ENCODE measurements around the gene SV2B.

Gene SV2B

DNA sequence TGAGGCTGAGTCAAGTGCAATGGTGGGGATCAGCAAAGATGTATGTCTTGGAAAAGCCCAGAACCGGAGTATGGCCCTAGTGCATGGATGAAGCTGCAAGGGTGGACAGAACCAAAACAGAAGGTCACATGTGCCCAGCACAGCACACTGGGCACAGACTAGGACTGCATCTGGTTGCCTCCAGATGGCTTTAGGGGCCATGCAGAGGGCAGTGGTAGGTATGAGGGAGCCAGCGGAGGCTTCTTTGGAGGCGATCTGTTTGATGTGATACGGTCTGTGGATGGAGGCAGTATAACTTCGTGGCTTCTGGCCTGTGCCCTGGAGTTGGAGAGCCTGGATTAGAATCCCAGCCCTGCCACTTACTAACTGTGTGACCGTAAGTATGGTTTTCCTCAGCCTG lies 29.4 kb downstream of the SV2B start:
- TF ChIP-seq, protein P1, sequence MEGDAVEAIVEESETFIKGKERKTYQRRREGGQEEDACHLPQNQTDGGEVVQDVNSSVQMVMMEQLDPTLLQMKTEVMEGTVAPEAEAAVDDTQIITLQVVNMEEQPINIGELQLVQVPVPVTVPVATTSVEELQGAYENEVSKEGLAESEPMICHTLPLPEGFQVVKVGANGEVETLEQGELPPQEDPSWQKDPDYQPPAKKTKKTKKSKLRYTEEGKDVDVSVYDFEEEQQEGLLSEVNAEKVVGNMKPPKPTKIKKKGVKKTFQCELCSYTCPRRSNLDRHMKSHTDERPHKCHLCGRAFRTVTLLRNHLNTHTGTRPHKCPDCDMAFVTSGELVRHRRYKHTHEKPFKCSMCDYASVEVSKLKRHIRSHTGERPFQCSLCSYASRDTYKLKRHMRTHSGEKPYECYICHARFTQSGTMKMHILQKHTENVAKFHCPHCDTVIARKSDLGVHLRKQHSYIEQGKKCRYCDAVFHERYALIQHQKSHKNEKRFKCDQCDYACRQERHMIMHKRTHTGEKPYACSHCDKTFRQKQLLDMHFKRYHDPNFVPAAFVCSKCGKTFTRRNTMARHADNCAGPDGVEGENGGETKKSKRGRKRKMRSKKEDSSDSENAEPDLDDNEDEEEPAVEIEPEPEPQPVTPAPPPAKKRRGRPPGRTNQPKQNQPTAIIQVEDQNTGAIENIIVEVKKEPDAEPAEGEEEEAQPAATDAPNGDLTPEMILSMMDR (IDR thresholded peaks at IDR 0.05): no peak

GRCh38 chr15:91132079-91132478 lies 32.0 kb downstream of the SV2B start:
- TF ChIP-seq, protein P1 (IDR thresholded peaks at IDR 0.05): no peak

DNA sequence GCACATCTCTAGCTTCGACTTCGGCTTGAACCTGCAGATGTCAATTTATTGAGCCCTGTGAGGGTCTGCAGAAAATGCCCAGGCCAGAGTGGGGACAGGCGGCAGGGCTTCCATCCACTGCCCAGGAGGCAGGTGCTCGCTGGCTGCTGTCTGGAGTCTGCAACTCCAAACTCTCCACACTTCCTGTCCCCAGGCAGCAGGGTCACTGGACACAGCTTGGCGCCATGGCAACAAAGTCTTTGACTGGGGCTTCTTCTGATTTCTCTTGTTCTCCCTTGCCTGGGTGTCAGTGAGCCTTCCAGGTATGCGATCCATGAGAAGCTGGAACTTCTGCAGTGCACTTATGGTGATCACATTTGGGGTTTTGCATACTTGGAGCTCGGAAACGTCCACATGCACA lies 33.5 kb downstream of the SV2B start:
- TF ChIP-seq, protein P1 (IDR thresholded peaks at IDR 0.05): no peak

DNA sequence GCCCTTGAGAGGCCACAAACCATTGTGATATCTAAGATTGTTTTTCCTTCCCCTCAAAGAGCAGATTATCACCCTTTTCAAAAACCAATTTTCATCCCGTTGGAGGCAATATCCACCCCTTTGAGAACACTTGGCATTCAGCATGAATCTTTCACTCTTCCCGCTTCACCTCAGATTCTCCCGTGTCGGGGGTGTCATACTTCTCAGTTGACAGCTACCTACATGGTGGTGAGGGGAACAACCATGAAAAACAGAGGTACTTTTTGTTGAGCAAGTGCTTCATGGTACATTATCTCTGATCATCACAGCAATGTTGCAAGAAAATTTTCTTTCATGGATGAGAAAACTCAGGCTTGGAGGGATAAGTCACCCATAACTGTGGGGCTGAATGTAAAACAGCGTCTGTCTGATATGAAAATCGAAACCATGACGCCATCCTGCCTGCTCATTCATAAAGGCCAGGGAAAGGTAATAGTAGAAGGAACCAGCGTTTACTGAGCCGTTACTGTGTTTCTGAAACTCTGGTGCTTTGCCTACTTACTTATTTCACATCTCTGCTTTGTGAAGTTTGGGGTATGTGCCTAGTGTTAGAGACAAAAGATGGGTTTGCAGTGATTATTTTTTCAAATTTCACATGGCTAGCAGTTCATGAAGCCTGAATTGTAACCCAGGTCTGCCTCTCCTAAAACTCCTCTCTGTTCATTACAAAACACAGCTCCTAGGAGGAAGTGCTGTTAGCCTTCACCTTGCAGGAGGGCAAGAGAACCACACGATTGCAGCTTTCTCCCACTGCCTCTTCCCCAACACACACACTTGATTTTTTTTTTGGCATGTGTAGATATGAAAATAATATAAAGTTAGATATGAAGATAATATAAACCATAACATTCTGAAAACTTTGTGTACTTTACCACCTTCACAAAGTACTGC lies 35.4 kb downstream of the SV2B start:
- TF ChIP-seq, protein P1 (IDR thresholded peaks at IDR 0.05): no peak

DNA sequence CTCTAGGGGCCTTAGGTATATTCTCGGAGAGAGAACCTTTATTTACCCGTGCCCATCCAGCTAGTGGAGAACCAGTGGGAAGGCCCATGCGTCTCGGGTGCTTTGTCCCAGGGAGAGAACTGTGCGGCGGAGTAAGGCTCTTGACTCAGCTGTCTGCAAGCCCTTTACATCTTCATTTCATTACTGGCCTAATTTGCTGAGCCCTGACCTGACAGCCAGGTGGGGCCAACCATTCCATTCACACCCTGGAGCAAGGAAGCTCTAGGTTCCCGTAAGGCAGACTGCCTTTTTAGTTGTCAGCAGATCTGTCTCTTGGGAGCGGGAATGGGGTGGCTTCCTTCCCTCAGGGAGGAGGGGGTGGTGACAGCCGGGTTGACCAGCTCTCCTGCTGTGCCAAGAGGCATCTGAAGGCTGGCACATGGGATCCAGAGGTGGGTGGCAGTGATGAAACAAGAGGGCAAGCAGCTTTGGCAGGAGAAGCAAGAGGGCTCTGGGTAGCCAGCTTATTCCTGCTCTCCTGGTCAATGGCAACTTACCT lies 36.4 kb downstream of the SV2B start:
- TF ChIP-seq, protein P1 (IDR thresholded peaks at IDR 0.05): no peak

GRCh38 chr15:91140601-91141000 lies 40.5 kb downstream of the SV2B start:
- TF ChIP-seq, protein P1 (IDR thresholded peaks at IDR 0.05): no peak

GRCh38 chr15:91141097-91141496 lies 41.0 kb downstream of the SV2B start:
- TF ChIP-seq, protein P1 (IDR thresholded peaks at IDR 0.05): no peak

Measured in LNCAP (cell line).